GM19239 (cell line): ENCODE data around the gene AGBL4.
"Not testable (repeated sequence)": the region's sequence is repeated elsewhere in the genome, so short reads cannot be mapped to it uniquely, and the experiment has no call there.

Source experiments
- DNase-seq: peaks from one replicate; pipeline ENCODE4 v3.0.0; 2011; ENCODE audit warnings: low spot score; ENCODE audit not compliant: insufficient read length
- FAIRE-seq: peaks from 2 replicates; lab custom pipeline; 2011; peaks lifted over from hg19 to GRCh38; lab: Jason Lieb, UNC

Gene AGBL4

GRCh38 chr1:49323925-49324540 lies 699.7 kb downstream of the AGBL4 start:
- no peak for FAIRE-seq
- DNase-seq, result no peak

- FAIRE-seq, result not testable (repeated sequence)
These were observed 703.3 kb downstream of the AGBL4 start for GRCh38 chr1:49320493-49320892.

GRCh38 chr1:49319426-49319963 lies 704.3 kb downstream of the AGBL4 start:
- FAIRE-seq, result no peak

More at GRCh38 chr1:49320493-49320892, 703.3 kb downstream of the AGBL4 start:
- not testable (repeated sequence) for DNase-seq

GRCh38 chr1:49318218-49318617 lies 705.5 kb downstream of the AGBL4 start:
- no peak for FAIRE-seq
- no peak for DNase-seq

More at GRCh38 chr1:49319426-49319963, 704.3 kb downstream of the AGBL4 start:
- no peak for DNase-seq

- FAIRE-seq, result no peak
These were observed 716.3 kb downstream of the AGBL4 start for GRCh38 chr1:49307457-49307856.

GRCh38 chr1:49306507-49307070 lies 717.2 kb downstream of the AGBL4 start:
- DNase-seq (no peak), FAIRE-seq (no peak)

More at GRCh38 chr1:49307457-49307856, 716.3 kb downstream of the AGBL4 start:
- DNase-seq, result no peak

GRCh38 chr1:49302400-49302799 lies 721.4 kb downstream of the AGBL4 start:
- FAIRE-seq, DNase-seq: not testable (repeated sequence)

GRCh38 chr1:49298304-49298703 lies 725.5 kb downstream of the AGBL4 start:
- FAIRE-seq (no peak), DNase-seq (no peak)

- no peak for FAIRE-seq
These were observed 726.0 kb downstream of the AGBL4 start for GRCh38 chr1:49297783-49298182.

GRCh38 chr1:49294539-49294938 lies 729.2 kb downstream of the AGBL4 start:
- FAIRE-seq (no peak), DNase-seq (no peak)

More at GRCh38 chr1:49297783-49298182, 726.0 kb downstream of the AGBL4 start:
- no peak for DNase-seq

GRCh38 chr1:49293016-49293415 lies 730.7 kb downstream of the AGBL4 start:
- DNase-seq (no peak), FAIRE-seq (no peak)

GRCh38 chr1:49257211-49258049 lies 766.3 kb downstream of the AGBL4 start:
- FAIRE-seq, DNase-seq: not testable (repeated sequence)

- DNase-seq (no peak), FAIRE-seq (no peak)
These were observed 770.8 kb downstream of the AGBL4 start for GRCh38 chr1:49252917-49253316.

- no peak for DNase-seq
- no peak for FAIRE-seq
These were observed 772.6 kb downstream of the AGBL4 start for GRCh38 chr1:49251019-49251784.

- DNase-seq (no peak), FAIRE-seq (no peak)
These were observed 783.0 kb downstream of the AGBL4 start for GRCh38 chr1:49240709-49241221.

- DNase-seq, result no peak
- no peak for FAIRE-seq
These were observed 788.8 kb downstream of the AGBL4 start for GRCh38 chr1:49234988-49235387.

GRCh38 chr1:49229555-49229954 lies 794.2 kb downstream of the AGBL4 start:
- FAIRE-seq (no peak), DNase-seq (no peak)

- FAIRE-seq (no peak), DNase-seq (no peak)
These were observed 797.0 kb downstream of the AGBL4 start for GRCh38 chr1:49226758-49227157.

- FAIRE-seq (no peak), DNase-seq (no peak)
These were observed 798.3 kb downstream of the AGBL4 start for GRCh38 chr1:49225464-49225863.

GRCh38 chr1:49213301-49213700 lies 810.5 kb downstream of the AGBL4 start:
- DNase-seq (no peak), FAIRE-seq (no peak)
